ENCODE measurements around the gene COL5A1. TPM values are rescaled to one million over a fixed set of nuclear protein-coding genes. Genes with fewer than 3 reads are reported as not detected.
"Not testable (repeated sequence)": the region's sequence is repeated elsewhere in the genome, so short reads cannot be mapped to it uniquely, and the experiment has no call there.

Gene COL5A1
- total RNA-seq, 1 experiment from 2014 or later, result not detected

- ChIA-PET POLR2A (no interaction called here), CTCF (no interaction called here)
- Mint-ChIP-seq H3K4me1 (ENCODE audit: insufficient read depth, unreplicated experiment) (peaks cover 9% of the 10 kb centered on the region), H3K4me3 (ENCODE audit: unreplicated experiment) (no peak overlapping the region), H3K27ac (ENCODE audit: low read depth, unreplicated experiment) (no peak overlapping the region), H3K27me3 (ENCODE audit: insufficient read depth, unreplicated experiment) (peaks cover 28% of the 10 kb centered on the region), H3K36me3 (ENCODE audit: insufficient read depth, unreplicated experiment) (no peaks in the 10 kb centered on the region), H3K9me3 (ENCODE audit: unreplicated experiment) (no peaks in the 10 kb centered on the region)
- intact Hi-C loops (cut with micrococcal nuclease), result no loop called here
- TF ChIP-seq CTCF (IDR thresholded peaks at IDR 0.05; ENCODE audit: unreplicated experiment), result no peak
- no TSS peak for BruUV-seq (replicated peaks)
- no peak for DNase-seq (ENCODE audit: unreplicated experiment)
These were observed 212.3 kb downstream of the COL5A1 start for GRCh38 chr9:134853893-134854292.

GRCh38 chr9:134854541-134854981 lies 213.0 kb downstream of the COL5A1 start:
- no TSS peak for BruUV-seq (replicated peaks)
- no peak for TF ChIP-seq CTCF (IDR thresholded peaks at IDR 0.05; ENCODE audit: unreplicated experiment)
- Mint-ChIP-seq H3K36me3 (ENCODE audit: insufficient read depth, unreplicated experiment) (no peaks in the 10 kb centered on the region), H3K9me3 (ENCODE audit: unreplicated experiment) (no peaks in the 10 kb centered on the region), H3K4me3 (ENCODE audit: unreplicated experiment) (no peak overlapping the region), H3K27ac (ENCODE audit: low read depth, unreplicated experiment) (no peak overlapping the region), H3K4me1 (ENCODE audit: insufficient read depth, unreplicated experiment) (peaks cover 11% of the 10 kb centered on the region), H3K27me3 (ENCODE audit: insufficient read depth, unreplicated experiment) (peaks cover 28% of the 10 kb centered on the region)
- ChIA-PET CTCF (no interaction called here), POLR2A (no interaction called here)
- no peak for DNase-seq (ENCODE audit: unreplicated experiment)
- intact Hi-C loops (cut with micrococcal nuclease), result no loop called here

- no peak for DNase-seq (ENCODE audit: unreplicated experiment)
- intact Hi-C loops (cut with micrococcal nuclease), result no loop called here
- H3K27me3 Mint-ChIP-seq (ENCODE audit: insufficient read depth, unreplicated experiment), result peaks cover 35% of the 10 kb centered on the region
- no peak overlapping the region for H3K27ac Mint-ChIP-seq (ENCODE audit: low read depth, unreplicated experiment)
- no peak for TF ChIP-seq CTCF (IDR thresholded peaks at IDR 0.05; ENCODE audit: unreplicated experiment)
- POLR2A ChIA-PET, result no interaction called here
- H3K36me3 Mint-ChIP-seq (ENCODE audit: insufficient read depth, unreplicated experiment), result no peaks in the 10 kb centered on the region
- CTCF ChIA-PET, result no interaction called here
- peaks cover 11% of the 10 kb centered on the region for H3K4me1 Mint-ChIP-seq (ENCODE audit: insufficient read depth, unreplicated experiment)
- no peak overlapping the region for H3K4me3 Mint-ChIP-seq (ENCODE audit: unreplicated experiment)
- H3K9me3 Mint-ChIP-seq (ENCODE audit: unreplicated experiment), result no peaks in the 10 kb centered on the region
- no TSS peak for BruUV-seq (replicated peaks)
These were observed 213.8 kb downstream of the COL5A1 start for GRCh38 chr9:134855231-134855899.

- no peak for TF ChIP-seq CTCF (IDR thresholded peaks at IDR 0.05; ENCODE audit: unreplicated experiment)
- H3K27me3 Mint-ChIP-seq (ENCODE audit: insufficient read depth, unreplicated experiment), result peaks cover 40% of the 10 kb centered on the region
- no peak for DNase-seq (ENCODE audit: unreplicated experiment)
- BruUV-seq (replicated peaks), result no TSS peak
- ChIA-PET POLR2A (no interaction called here), CTCF (no interaction called here)
- peaks cover 4% of the 10 kb centered on the region for H3K36me3 Mint-ChIP-seq (ENCODE audit: insufficient read depth, unreplicated experiment)
- intact Hi-C loops (cut with micrococcal nuclease), result no loop called here
- H3K4me3 Mint-ChIP-seq (ENCODE audit: unreplicated experiment), result no peak overlapping the region
- H3K9me3 Mint-ChIP-seq (ENCODE audit: unreplicated experiment), result peaks cover 5% of the 10 kb centered on the region
- no peak overlapping the region for H3K27ac Mint-ChIP-seq (ENCODE audit: low read depth, unreplicated experiment)
- H3K4me1 Mint-ChIP-seq (ENCODE audit: insufficient read depth, unreplicated experiment), result peaks cover 11% of the 10 kb centered on the region
These were observed 214.3 kb downstream of the COL5A1 start for GRCh38 chr9:134855900-134856377.

- peak overlapping the region; percentile 3 for H3K27ac Mint-ChIP-seq (ENCODE audit: low read depth, unreplicated experiment)
- intact Hi-C loops (cut with micrococcal nuclease); DNase-seq (ENCODE audit: unreplicated experiment); H3K36me3 Mint-ChIP-seq (ENCODE audit: insufficient read depth, unreplicated experiment); H3K4me3 Mint-ChIP-seq (ENCODE audit: unreplicated experiment); BruUV-seq (replicated peaks); POLR2A ChIA-PET: not testable (repeated sequence)
- CTCF ChIA-PET, result interaction anchor here (1.2 kb wide), 1 partner anchor 79 kb away, joined by 4 read pairs; no protein-coding TSS in a partner anchor
- peaks cover 11% of the 10 kb centered on the region for H3K9me3 Mint-ChIP-seq (ENCODE audit: unreplicated experiment)
- H3K27me3 Mint-ChIP-seq (ENCODE audit: insufficient read depth, unreplicated experiment), result peaks cover 45% of the 10 kb centered on the region
- H3K4me1 Mint-ChIP-seq (ENCODE audit: insufficient read depth, unreplicated experiment), result peaks cover 11% of the 10 kb centered on the region
These were observed 215.8 kb downstream of the COL5A1 start for GRCh38 chr9:134857451-134857850.

Measured in MCF 10A (cell line).